Measurements from ENCODE around the gene ZCCHC10.
"Not testable (repeated sequence)": the region's sequence is repeated elsewhere in the genome, so short reads cannot be mapped to it uniquely, and the experiment has no call there.

ZCCHC10 gene

GRCh38 chr5:132972436-132972828 lies 53.9 kb downstream of the ZCCHC10 start:
- not testable (repeated sequence) for FAIRE-seq

- FAIRE-seq = no peak
Measured at GRCh38 chr5:132971483-132972435, 54.6 kb downstream of the ZCCHC10 start.

GRCh38 chr5:132965120-132965519 lies 61.2 kb downstream of the ZCCHC10 start:
- no peak for FAIRE-seq

- FAIRE-seq = no peak
Measured at GRCh38 chr5:132963171-132964104, 62.9 kb downstream of the ZCCHC10 start, which contains the start of gene AFF4. Gene AFF4, minus strand, starts transcription at chr5:132963634. Its CDS starts 26,445 bp downstream, at chr5:132937189.

GRCh38 chr5:132962429-132963021 lies 63.8 kb downstream of the ZCCHC10 start:
- no peak for FAIRE-seq

GRCh38 chr5:132961887-132962286 lies 64.5 kb downstream of the ZCCHC10 start:
- no peak for FAIRE-seq

- not testable (repeated sequence) for FAIRE-seq
Measured at GRCh38 chr5:132961123-132961815, 65.1 kb downstream of the ZCCHC10 start.

- FAIRE-seq = not testable (repeated sequence)
Measured at GRCh38 chr5:132956166-132956799, 70.1 kb downstream of the ZCCHC10 start.

- FAIRE-seq = no peak
Measured at GRCh38 chr5:132953710-132954109, 72.6 kb downstream of the ZCCHC10 start.

- no peak for FAIRE-seq
Measured at GRCh38 chr5:132952829-132953228, 73.5 kb downstream of the ZCCHC10 start.

- FAIRE-seq = no peak
Measured at GRCh38 chr5:132951897-132952296, 74.5 kb downstream of the ZCCHC10 start.

GRCh38 chr5:132949136-132949535 lies 77.2 kb downstream of the ZCCHC10 start:
- FAIRE-seq = no peak

GRCh38 chr5:132947671-132948070 lies 78.7 kb downstream of the ZCCHC10 start:
- no peak for FAIRE-seq

All from endometrium (tissue), 2 donors.